H1 (cell line): ENCODE results near the gene ADAM22. TPM values are rescaled to one million over a fixed set of nuclear protein-coding genes. Genes with fewer than 3 reads are reported as not detected.

ENCODE experiments used
- CTCF ChIA-PET: fragments of 300-600 bp; sonication (Branson Sonifier 250); formaldehyde crosslinking; loops from one replicate; lab custom pipeline; 2021; ENCODE audit not compliant: partially characterized antibody; lab: Charles Lee
- POLR2A ChIA-PET: fragments of 300-600 bp; sonication (Branson Sonifier 250); formaldehyde crosslinking; loops from one replicate; lab custom pipeline; 2021; ENCODE audit warnings: inconsistent platforms; ENCODE audit not compliant: partially characterized antibody; lab: Charles Lee
- DNase-seq, 2 experiments: peaks; one replicate each; pipeline versions ENCODE4 v3.0.0 to v3.0.0-alpha.2; 2010 to 2022; ENCODE audit warnings: low spot score in 2 of 2, low read depth in 1 of 2, mixed read lengths in 1 of 2
- FAIRE-seq: peaks from 2 replicates; lab custom pipeline; 2011; peaks lifted over from hg19 to GRCh38; lab: Jason Lieb, UNC
- H2AFZ ChIP-seq: 2 replicates; pipeline ENCODE4 v1.8.1; 2012; ENCODE audit warnings: low read length, inconsistent platforms
- H2AK5ac ChIP-seq: 2 replicates; pipeline ENCODE4 v1.6.1; 2013; ENCODE audit warnings: low read depth, low read length
- H2BK120ac ChIP-seq: replicated peaks from 2 replicates; pipeline ENCODE3; 2013; ENCODE audit warnings: low read depth, low read length, inconsistent platforms
- H2BK12ac ChIP-seq: 2 replicates; pipeline ENCODE4 v1.6.1; 2013; ENCODE audit warnings: low read depth, low read length
- H2BK15ac ChIP-seq: 2 replicates; pipeline ENCODE4 v1.6.1; 2013; ENCODE audit warnings: low read length
- H2BK20ac ChIP-seq: 2 replicates; pipeline ENCODE4 v1.6.1; 2013; ENCODE audit warnings: low read length
- H2BK5ac ChIP-seq: 2 replicates; pipeline ENCODE4 v1.6.1; 2013; ENCODE audit warnings: low read depth, low read length
- H3K14ac ChIP-seq: 2 replicates; pipeline ENCODE4 v1.6.1; 2013; ENCODE audit warnings: inconsistent platforms; ENCODE audit not compliant: insufficient read length
- H3K18ac ChIP-seq: 2 replicates; pipeline ENCODE4 v1.6.1; 2013; ENCODE audit warnings: low read length; ENCODE audit errors: extremely low read depth
- H3K23ac ChIP-seq: 2 replicates; pipeline ENCODE4 v1.6.1; 2013; ENCODE audit warnings: inconsistent platforms; ENCODE audit not compliant: insufficient read length
- H3K23me2 ChIP-seq: 2 replicates; pipeline ENCODE4 v1.6.1; 2013; ENCODE audit warnings: low read depth, low read length
- H3K27ac ChIP-seq: 2 replicates; pipeline ENCODE4 v1.6.1; 2011; ENCODE audit warnings: low read depth, low read length, inconsistent platforms
- H3K27me3 ChIP-seq, 4 experiments: replicated peaks in 1 of 4; 1 replicate in 1 of 4; 2 replicates in 3 of 4; pipeline versions ENCODE4 v1.6.1 to v1.8.1; 2011 to 2013; ENCODE audit warnings: low read length in 3 of 4, mild to moderate bottlenecking in 3 of 4, inconsistent platforms in 2 of 4, mixed read lengths in 2 of 4, moderate library complexity in 1 of 4; ENCODE audit not compliant: control insufficient read depth in 3 of 4, insufficient read depth in 3 of 4; ENCODE audit errors: extremely low read depth in 1 of 4
- H3K36me3 ChIP-seq, 4 experiments: 2 replicates each; pipeline versions ENCODE4 v1.6.1 to v1.8.1; 2011 to 2013; ENCODE audit warnings: mild to moderate bottlenecking in 4 of 4, low read length in 3 of 4, moderate library complexity in 2 of 4, control low read depth in 1 of 4, inconsistent platforms in 1 of 4; ENCODE audit not compliant: insufficient read depth in 4 of 4, control insufficient read depth in 2 of 4
- H3K4ac ChIP-seq: replicated peaks from 2 replicates; pipeline ENCODE3; 2013; ENCODE audit warnings: low read length, low read depth, mixed read lengths, inconsistent platforms; ENCODE audit not compliant: insufficient read length
- H3K4me1 ChIP-seq, 4 experiments: replicated peaks in 1 of 4; 1 replicate in 1 of 4; 2 replicates in 3 of 4; pipeline versions ENCODE4 v1.6.1 to v1.8.1; 2011 to 2013; ENCODE audit warnings: low read length in 3 of 4, inconsistent platforms in 2 of 4, mixed read lengths in 1 of 4; ENCODE audit not compliant: insufficient read depth in 4 of 4, control insufficient read depth in 3 of 4
- H3K4me2 ChIP-seq, 2 experiments: 2 replicates each; pipeline versions ENCODE4 v1.6.1 to v1.8.1; 2011 to 2013; ENCODE audit warnings: low read depth in 2 of 2, low read length in 2 of 2, control low read depth in 1 of 2, inconsistent platforms in 1 of 2, mild to moderate bottlenecking in 1 of 2; ENCODE audit not compliant: insufficient read depth in 1 of 2
- H3K4me3 ChIP-seq, 4 experiments: fragments of 200-600, 300-600 bp in 1 of 4; sonication (generic), shearing (Covaris generic), sonication (Bioruptor Twin) in 1 of 4; 2 replicates each; pipeline versions ENCODE4 v1.5.1 to v1.8.1; 2011 to 2016; ENCODE audit warnings: low read length in 4 of 4, low read depth in 3 of 4, control low read depth in 2 of 4, inconsistent platforms in 2 of 4, mild to moderate bottlenecking in 2 of 4, mixed read lengths in 1 of 4, moderate library complexity in 1 of 4; ENCODE audit not compliant: insufficient read depth in 2 of 4; ENCODE audit errors: extremely low read depth in 1 of 4
- H3K56ac ChIP-seq: replicated peaks from 2 replicates; pipeline ENCODE3; 2013; ENCODE audit warnings: low read depth, mild to moderate bottlenecking, mixed read lengths, low read length, inconsistent platforms; ENCODE audit not compliant: insufficient read length
- H3K79me1 ChIP-seq: 2 replicates; pipeline ENCODE4 v1.6.1; 2013; ENCODE audit warnings: low read depth, low read length, control low read depth
- H3K79me2 ChIP-seq, 2 experiments: 2 replicates each; pipeline versions ENCODE4 v1.6.1 to v1.8.1; 2012 to 2013; ENCODE audit warnings: low read length in 2 of 2, mild to moderate bottlenecking in 2 of 2, inconsistent platforms in 1 of 2; ENCODE audit not compliant: insufficient read depth in 2 of 2, control insufficient read depth in 1 of 2
- H3K9ac ChIP-seq, 4 experiments: replicated peaks in 1 of 4; 1 replicate in 1 of 4; 2 replicates in 3 of 4; pipeline versions ENCODE4 v1.6.1 to v1.8.1; 2011 to 2013; ENCODE audit warnings: low read depth in 3 of 4, low read length in 3 of 4, control low read depth in 2 of 4, mild to moderate bottlenecking in 2 of 4, moderate library complexity in 2 of 4, inconsistent platforms in 1 of 4; ENCODE audit errors: extremely low read depth in 1 of 4
- H3K9me3 ChIP-seq, 2 experiments: 2 replicates each; pipeline versions ENCODE4 v1.6.1 to v1.8.1; 2012 to 2013; ENCODE audit warnings: mild to moderate bottlenecking in 2 of 2, moderate library complexity in 2 of 2, control low read depth in 1 of 2, inconsistent platforms in 1 of 2, low read depth in 1 of 2, low read length in 1 of 2, mixed read lengths in 1 of 2; ENCODE audit not compliant: insufficient read depth in 2 of 2
- H4K20me1 ChIP-seq, 2 experiments: replicated peaks in 1 of 2; 2 replicates each; pipeline versions ENCODE3 to v1.8.1; 2011 to 2013; ENCODE audit warnings: inconsistent platforms in 2 of 2, low read length in 2 of 2, mild to moderate bottlenecking in 1 of 2; ENCODE audit not compliant: insufficient read depth in 2 of 2, control insufficient read depth in 1 of 2
- H4K5ac ChIP-seq: 2 replicates; pipeline ENCODE4 v1.6.1; 2013; ENCODE audit warnings: low read length, low read depth, mixed read lengths, inconsistent platforms; ENCODE audit not compliant: insufficient read length
- H4K8ac ChIP-seq: 2 replicates; pipeline ENCODE4 v1.8.0; 2013; ENCODE audit warnings: mild to moderate bottlenecking, moderate library complexity, low read length, inconsistent platforms; ENCODE audit not compliant: insufficient read depth; ENCODE audit errors: extremely low read depth
- H4K91ac ChIP-seq: replicated peaks from 2 replicates; pipeline ENCODE3; 2013; ENCODE audit warnings: low read length, mixed read lengths, inconsistent platforms; ENCODE audit not compliant: insufficient read length
- CHD1 ChIP-seq: IDR thresholded peaks from 2 replicates; pipeline ENCODE4 v1.6.1; 2012; ENCODE audit warnings: low read depth, low read length, improper control_type of control experiment
- CTCF ChIP-seq, 3 experiments: IDR thresholded peaks; 1 replicate in 2 of 3; 2 replicates in 1 of 3; pipeline versions ENCODE4 v1.5.1 to v1.6.1; 2011; ENCODE audit warnings: low read length in 3 of 3, mild to moderate bottlenecking in 3 of 3, inconsistent platforms in 2 of 3, low read depth in 1 of 3, moderate library complexity in 1 of 3; ENCODE audit not compliant: insufficient read depth in 1 of 3; ENCODE audit errors: control extremely low read depth in 1 of 3
- HDAC6 ChIP-seq: IDR thresholded peaks from one replicate; pipeline ENCODE4 v1.7.1; 2012; ENCODE audit warnings: low read depth, mild to moderate bottlenecking, inconsistent platforms, low read length, moderate library complexity
- JUN ChIP-seq: IDR thresholded peaks from 2 replicates; pipeline ENCODE4 v1.6.1; 2011; ENCODE audit warnings: low read depth, mild to moderate bottlenecking, improper control_type of control experiment, low read length
- JUND ChIP-seq: IDR thresholded peaks from 2 replicates; pipeline ENCODE4 v1.6.1; 2011; ENCODE audit warnings: mild to moderate bottlenecking, improper control_type of control experiment, low read length
- KDM1A ChIP-seq: fragments of 200-600, 300-600 bp; sonication (generic); IDR thresholded peaks from 2 replicates; pipeline ENCODE4 v1.7.1; 2016; ENCODE audit warnings: mild to moderate bottlenecking, low read length, borderline replicate concordance
- KDM5A ChIP-seq: fragments of 200-600 bp; IDR thresholded peaks from 2 replicates; pipeline ENCODE4 v1.7.1; 2012; ENCODE audit warnings: mild to moderate bottlenecking, low read length, inconsistent platforms, mixed read lengths
- RFX5 ChIP-seq: IDR thresholded peaks from 2 replicates; pipeline ENCODE4 v1.6.1; 2011; ENCODE audit warnings: low read depth, low read length, improper control_type of control experiment, borderline replicate concordance
- SP1 ChIP-seq: IDR thresholded peaks from 2 replicates; pipeline ENCODE4 v1.6.1; 2011; ENCODE audit warnings: low read depth, low read length
- TAF7 ChIP-seq: optimal IDR thresholded peaks from 2 replicates; pipeline ENCODE3; 2011; ENCODE audit warnings: low read depth, mild to moderate bottlenecking, inconsistent platforms, low read length, moderate library complexity, borderline replicate concordance
- WGBS, 2 experiments: shearing (Covaris generic) in 1 of 2; methylation state at CpG; one replicate each; pipeline versions ENCODE4 v1.1.6 to v1.1.7; 2013 to 2015; ENCODE audit warnings: low lambda C conversion rate in 2 of 2, mixed read lengths in 2 of 2, inconsistent platforms in 1 of 2, low coverage in 1 of 2, missing lambda C conversion rate in 1 of 2; ENCODE audit not compliant: insufficient replicate concordance in 2 of 2, insufficient coverage in 1 of 2, insufficient read length in 1 of 2; ENCODE audit errors: extremely low coverage in 1 of 2, missing lambda C conversion rate in 1 of 2; 5-methylcytosine and 5-hydroxymethylcytosine counted together
- polyA plus RNA-seq, 7 experiments: library from polyadenylated mRNA; depleted of rRNA in 3 of 7; stranded (reverse) in 5 of 7; unstranded in 2 of 7; fragments of >200 nt in 5 of 7; fragments of 200-250 nt in 2 of 7; gene quantifications; 1 replicate in 5 of 7; 2 replicates in 1 of 7; 4 replicates in 1 of 7; pipeline versions ENCODE4 v1.2.1 to v1.2.3, GENCODE V29; 2011 to 2013; ENCODE audit warnings: missing spikeins in 2 of 7, mixed read lengths in 2 of 7
- total RNA-seq: library from RNA; stranded (reverse); fragmentation: NEBNext Ultra II Directional; extraction: Animal tissue kit (Norgen Biotek cat#: 25700); gene quantifications from 2 replicates; pipeline ENCODE4 v1.2.1, GENCODE V29; 2021
- TF ChIP-seq, protein P1 (sequence below): IDR thresholded peaks from 2 replicates; pipeline ENCODE4 v1.6.1; 2011; ENCODE audit warnings: low read depth, mild to moderate bottlenecking, low read length; ENCODE audit not compliant: insufficient read depth

ADAM22 gene
- total and polyA plus RNA-seq, 2 of the 8 experiments (the other 6 are each of a cell fraction or from before 2014, with no cell fraction given) = 4.6 to 21.4 TPM

GRCh38 chr7:88202799-88203198, 268.7 kb downstream of the ADAM22 start:
- FAIRE-seq = no peak
- no peak for TF ChIP-seq RFX5
- no peak for TF ChIP-seq KDM1A
- no peak for TF ChIP-seq JUND
- TF ChIP-seq TAF7 = no peak
- no peak for TF ChIP-seq CTCF (IDR thresholded peaks at IDR 0.05; ENCODE audit: control extremely low read depth in 1 of 3, insufficient read depth in 1 of 3, low read depth in 1 of 3, low read length in 3 of 3)
- no peak for TF ChIP-seq HDAC6
- no peak for TF ChIP-seq SP1
- no peak for TF ChIP-seq JUN
- TF ChIP-seq CHD1 = no peak
- TF ChIP-seq, protein P1, sequence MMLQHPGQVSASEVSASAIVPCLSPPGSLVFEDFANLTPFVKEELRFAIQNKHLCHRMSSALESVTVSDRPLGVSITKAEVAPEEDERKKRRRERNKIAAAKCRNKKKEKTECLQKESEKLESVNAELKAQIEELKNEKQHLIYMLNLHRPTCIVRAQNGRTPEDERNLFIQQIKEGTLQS = no peak
- TF ChIP-seq KDM5A = no peak

More at GRCh38 chr7:88202799-88203198, 268.7 kb downstream of the ADAM22 start:
- H3K23ac ChIP-seq = no peak overlapping the region
- no peak overlapping the region for H3K27ac ChIP-seq
- H4K8ac ChIP-seq = no peak overlapping the region
- no peak overlapping the region for H2BK15ac ChIP-seq
- H3K9ac ChIP-seq = no peak overlapping the region
- H3K4ac ChIP-seq = no peak overlapping the region
- peaks cover 0 to 12% (median 11%) of the 10 kb centered on the region in 4 experiments; a peak in 3 of 7 replicates for H3K4me1 ChIP-seq
- no peaks in the 10 kb centered on the region for H4K20me1 ChIP-seq
- no peak overlapping the region for H3K4me2 ChIP-seq
- H3K23me2 ChIP-seq = no peaks in the 10 kb centered on the region
- no peaks in the 10 kb centered on the region for H3K27me3 ChIP-seq
- no peak overlapping the region for H2BK120ac ChIP-seq
- no peak overlapping the region for H2BK20ac ChIP-seq
- H3K36me3 ChIP-seq = peaks cover 0 to 49% (median 26%) of the 10 kb centered on the region in 4 experiments; a peak in 6 of 8 replicates
- H3K9me3 ChIP-seq = no peaks in the 10 kb centered on the region
- H2AK5ac ChIP-seq = no peak overlapping the region
- no peak overlapping the region for H4K91ac ChIP-seq
- no peaks in the 10 kb centered on the region for H3K79me2 ChIP-seq
- H2BK12ac ChIP-seq = no peak overlapping the region
- no peak overlapping the region for H4K5ac ChIP-seq
- no peak for DNase-seq
- no peak overlapping the region for H2BK5ac ChIP-seq
- H3K56ac ChIP-seq = no peak overlapping the region
- ChIA-PET POLR2A (interaction anchor here (1.4 to 2.3 kb wide), 3 partner anchors 10 to 269 kb away, joined by 3 to 8 read pairs (median 3); no protein-coding TSS in a partner anchor), CTCF (interaction anchor here (0.6 to 1.3 kb wide), 2 partner anchors 18 to 100 kb away, joined by 3 to 4 read pairs; no protein-coding TSS in a partner anchor)
- no peaks in the 10 kb centered on the region for H3K79me1 ChIP-seq
- no peak overlapping the region for H3K4me3 ChIP-seq
- H3K14ac ChIP-seq = no peak overlapping the region
- no peak overlapping the region for H2AFZ ChIP-seq
- WGBS, 2 experiments = 81% methylated on average over 3 of the region's 3 CpGs; no CpG with 5 or more reads in 1 of the 2 experiments
- H3K18ac ChIP-seq = no peak overlapping the region
